DND-41 (cell line): ENCODE data around the gene CDH12.

Experiments used
- ATAC-seq: fragments of 200-7000 bp; cut with Tn5 transposase; 3 replicates; pipeline ENCODE4 v1.9.1; 2021; ENCODE audit warnings: low read depth; ENCODE audit not compliant: insufficient read depth
- DNase-seq: peaks from one replicate; pipeline ENCODE4 v3.0.0-alpha.2; 2020
- H2AFZ ChIP-seq: 2 replicates; pipeline ENCODE4 v1.6.0; 2012; ENCODE audit warnings: low read depth, low read length
- H3K27ac ChIP-seq: 2 replicates; pipeline ENCODE4 v1.5.1; 2012; ENCODE audit warnings: low read length, inconsistent platforms
- H3K27me3 ChIP-seq: fragments of 200-600 bp; sonication (generic); 2 replicates; pipeline ENCODE4 v1.6.0; 2012; ENCODE audit warnings: low read length, mild to moderate bottlenecking, inconsistent platforms; ENCODE audit not compliant: insufficient read depth, poor library complexity
- H3K36me3 ChIP-seq: 2 replicates; pipeline ENCODE4 v1.5.1; 2012; ENCODE audit warnings: low read length, inconsistent platforms; ENCODE audit not compliant: insufficient read depth
- H3K4me1 ChIP-seq: 2 replicates; pipeline ENCODE4 v1.5.1; 2012; ENCODE audit warnings: mild to moderate bottlenecking, low read length; ENCODE audit not compliant: insufficient read depth
- H3K4me2 ChIP-seq: 2 replicates; pipeline ENCODE4 v1.6.0; 2012; ENCODE audit warnings: mild to moderate bottlenecking, moderate library complexity, low read length, inconsistent platforms; ENCODE audit not compliant: insufficient read depth
- H3K4me3 ChIP-seq, 2 experiments: fragments of 200-600 bp in 1 of 2; shearing (Covaris generic) in 1 of 2; 2 replicates each; pipeline ENCODE4 v1.5.1; 2012 to 2016; ENCODE audit warnings: inconsistent platforms in 2 of 2, low read length in 2 of 2, mild to moderate bottlenecking in 2 of 2, low read depth in 1 of 2, moderate library complexity in 1 of 2
- H3K79me2 ChIP-seq: 2 replicates; pipeline ENCODE4 v1.6.0; 2012; ENCODE audit warnings: low read length, inconsistent platforms; ENCODE audit not compliant: insufficient read depth
- H3K9ac ChIP-seq: 2 replicates; pipeline ENCODE4 v1.6.0; 2012; ENCODE audit warnings: low read depth, mild to moderate bottlenecking, inconsistent platforms, low read length, moderate library complexity
- H3K9me3 ChIP-seq: 2 replicates; pipeline ENCODE4 v1.5.1; 2012; ENCODE audit warnings: low read length, moderate library complexity, mild to moderate bottlenecking, inconsistent platforms; ENCODE audit not compliant: insufficient read depth, severe bottlenecking
- H4K20me1 ChIP-seq: 2 replicates; pipeline ENCODE4 v1.6.0; 2012; ENCODE audit warnings: low read length; ENCODE audit not compliant: insufficient read depth
- EZH2 ChIP-seq: IDR thresholded peaks from 3 replicates; pipeline ENCODE4 v1.6.1; 2012; ENCODE audit warnings: borderline replicate concordance, low read depth, mild to moderate bottlenecking, moderate library complexity, low read length, inconsistent platforms; ENCODE audit not compliant: severe bottlenecking
- TF ChIP-seq, protein P1 (sequence below): IDR thresholded peaks from 2 replicates; pipeline ENCODE4 v1.5.1; 2012; ENCODE audit warnings: borderline replicate concordance, low read length, moderate library complexity, mild to moderate bottlenecking; ENCODE audit not compliant: poor library complexity, severe bottlenecking; ENCODE audit errors: extremely low read depth

The CDH12 gene

DNA sequence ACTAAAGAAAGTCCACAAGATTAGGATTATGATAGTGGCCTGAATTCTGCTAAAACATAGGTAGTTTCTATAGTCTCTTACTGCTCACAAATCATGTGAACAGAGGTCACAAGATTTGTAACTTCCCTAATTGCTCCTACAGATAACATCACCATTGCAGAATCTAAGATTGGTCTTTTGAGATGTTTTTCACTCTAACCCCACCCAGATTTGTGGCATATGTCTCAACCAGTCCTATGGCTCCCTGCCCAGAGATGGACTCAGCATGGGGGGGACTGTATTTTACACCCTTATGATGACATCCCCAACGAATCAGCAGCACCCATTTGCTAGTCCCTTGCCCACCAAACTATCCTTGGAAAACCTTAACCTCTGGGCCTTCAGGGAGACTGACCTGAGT lies 1046.2 kb downstream of the CDH12 start:
- Histone ChIP-seq H3K36me3 (no peaks in the 10 kb centered on the region), H3K4me1 (no peaks in the 10 kb centered on the region), H3K27me3 (no peaks in the 10 kb centered on the region), H3K79me2 (no peaks in the 10 kb centered on the region), H2AFZ (no peak overlapping the region), H4K20me1 (no peaks in the 10 kb centered on the region), H3K27ac (no peak overlapping the region), H3K4me3 (no peak overlapping the region), H3K9me3 (no peaks in the 10 kb centered on the region), H3K9ac (no peak overlapping the region), H3K4me2 (no peak overlapping the region)
- DNase-seq = no peak
- TF ChIP-seq, protein P1, sequence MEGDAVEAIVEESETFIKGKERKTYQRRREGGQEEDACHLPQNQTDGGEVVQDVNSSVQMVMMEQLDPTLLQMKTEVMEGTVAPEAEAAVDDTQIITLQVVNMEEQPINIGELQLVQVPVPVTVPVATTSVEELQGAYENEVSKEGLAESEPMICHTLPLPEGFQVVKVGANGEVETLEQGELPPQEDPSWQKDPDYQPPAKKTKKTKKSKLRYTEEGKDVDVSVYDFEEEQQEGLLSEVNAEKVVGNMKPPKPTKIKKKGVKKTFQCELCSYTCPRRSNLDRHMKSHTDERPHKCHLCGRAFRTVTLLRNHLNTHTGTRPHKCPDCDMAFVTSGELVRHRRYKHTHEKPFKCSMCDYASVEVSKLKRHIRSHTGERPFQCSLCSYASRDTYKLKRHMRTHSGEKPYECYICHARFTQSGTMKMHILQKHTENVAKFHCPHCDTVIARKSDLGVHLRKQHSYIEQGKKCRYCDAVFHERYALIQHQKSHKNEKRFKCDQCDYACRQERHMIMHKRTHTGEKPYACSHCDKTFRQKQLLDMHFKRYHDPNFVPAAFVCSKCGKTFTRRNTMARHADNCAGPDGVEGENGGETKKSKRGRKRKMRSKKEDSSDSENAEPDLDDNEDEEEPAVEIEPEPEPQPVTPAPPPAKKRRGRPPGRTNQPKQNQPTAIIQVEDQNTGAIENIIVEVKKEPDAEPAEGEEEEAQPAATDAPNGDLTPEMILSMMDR = no peak
- no peak for TF ChIP-seq EZH2
- no peak for ATAC-seq

DNA sequence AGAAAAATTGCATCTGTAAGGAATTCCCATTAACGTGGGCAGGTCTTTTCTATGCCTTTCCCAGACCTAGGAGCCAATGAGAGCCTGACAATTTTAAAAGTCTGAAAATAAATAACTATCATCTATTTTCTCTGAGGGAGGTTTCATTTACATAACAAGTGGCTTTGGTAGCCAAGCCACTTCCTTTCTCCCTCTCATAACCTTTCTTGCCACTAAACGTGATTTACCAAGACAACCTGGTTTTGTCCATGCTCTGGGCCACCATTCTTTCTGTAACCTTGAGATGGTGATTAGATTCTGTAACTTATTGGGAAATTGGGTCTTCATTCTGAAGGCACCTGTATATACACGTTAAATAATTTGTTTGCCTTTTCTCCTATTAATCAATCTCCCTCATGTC lies 1046.9 kb downstream of the CDH12 start:
- Histone ChIP-seq H4K20me1 (no peaks in the 10 kb centered on the region), H3K27me3 (no peaks in the 10 kb centered on the region), H3K9ac (no peak overlapping the region), H3K27ac (no peak overlapping the region), H3K9me3 (no peaks in the 10 kb centered on the region), H3K36me3 (no peaks in the 10 kb centered on the region), H3K4me3 (no peak overlapping the region), H2AFZ (no peak overlapping the region), H3K4me1 (no peaks in the 10 kb centered on the region), H3K79me2 (no peaks in the 10 kb centered on the region), H3K4me2 (no peak overlapping the region)
- ATAC-seq (no peak), DNase-seq (no peak)
- TF ChIP-seq, protein P1 = no peak
- no peak for TF ChIP-seq EZH2

DNA sequence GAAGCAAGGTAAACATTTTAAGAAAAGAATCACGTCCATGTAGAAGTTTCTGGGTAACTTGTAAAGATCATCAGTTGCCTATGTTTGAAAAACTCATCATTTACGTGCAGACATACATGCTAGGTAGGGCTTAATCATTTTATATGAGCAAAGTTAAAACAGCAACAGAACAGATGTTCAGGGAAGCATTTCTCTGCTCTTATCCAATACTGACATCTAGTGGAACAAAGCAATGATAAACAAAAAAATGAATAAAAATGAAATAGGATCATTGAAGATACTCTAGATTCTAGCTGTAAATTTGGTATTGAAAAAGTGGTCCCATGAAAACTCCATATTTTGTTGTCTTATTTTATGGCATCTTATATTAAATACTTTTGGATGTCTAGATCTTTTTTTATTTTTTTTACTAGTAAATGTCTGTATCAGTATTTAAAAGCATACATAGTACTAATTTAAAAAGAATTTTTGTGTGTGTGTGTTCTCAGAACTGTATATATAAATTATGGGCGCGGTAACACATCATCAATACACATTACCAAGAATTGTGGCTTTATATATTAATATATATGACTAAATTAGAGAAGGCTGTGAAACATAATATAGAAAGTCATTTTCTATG lies 1050.2 kb downstream of the CDH12 start:
- Histone ChIP-seq H3K4me2 (no peak overlapping the region), H3K27ac (no peak overlapping the region), H3K9ac (no peak overlapping the region), H3K9me3 (no peaks in the 10 kb centered on the region), H3K36me3 (no peaks in the 10 kb centered on the region), H3K4me1 (no peaks in the 10 kb centered on the region), H3K27me3 (no peaks in the 10 kb centered on the region), H3K79me2 (no peaks in the 10 kb centered on the region), H3K4me3 (no peak overlapping the region), H2AFZ (no peak overlapping the region), H4K20me1 (no peaks in the 10 kb centered on the region)
- TF ChIP-seq, protein P1 = peak; percentile 57
- no peak for TF ChIP-seq EZH2
- DNase-seq (no peak), ATAC-seq (no peak)
